Stimulated activated CD4-positive, alpha-beta T cell treated with anti-CD3 and anti-CD28 coated beads, Interleukin-4, amount 100 ng/mL, for 1 hour (primary cell): ENCODE measurements around the gene GPA33.

ENCODE experiments used
- DNase-seq: peaks from one replicate; pipeline ENCODE4 v3.0.0-alpha.2; 2020

Gene GPA33

GRCh38 chr1:167117225-167117624, 27.0 kb upstream of the GPA33 start:
- DNase-seq, result no peak

- DNase-seq, result no peak
Observed at GRCh38 chr1:167116174-167116573, 26.0 kb upstream of the GPA33 start.

- DNase-seq, result no peak
Observed at GRCh38 chr1:167115655-167116054, 25.5 kb upstream of the GPA33 start.

GRCh38 chr1:167114725-167115124, 24.5 kb upstream of the GPA33 start:
- no peak for DNase-seq

GRCh38 chr1:167111868-167112709, 21.9 kb upstream of the GPA33 start:
- DNase-seq, result no peak

GRCh38 chr1:167110586-167110985, 20.4 kb upstream of the GPA33 start:
- DNase-seq, result no peak

GRCh38 chr1:167109125-167109524, 18.9 kb upstream of the GPA33 start:
- DNase-seq, result no peak

GRCh38 chr1:167107456-167107855, 17.3 kb upstream of the GPA33 start:
- no peak for DNase-seq

- DNase-seq, result no peak
Observed at GRCh38 chr1:167106119-167106461, 15.9 kb upstream of the GPA33 start.

GRCh38 chr1:167105271-167106118, 15.3 kb upstream of the GPA33 start:
- DNase-seq, result no peak

- DNase-seq, result no peak
Observed at GRCh38 chr1:167104256-167104633, 14.1 kb upstream of the GPA33 start.

- no peak for DNase-seq
Observed at GRCh38 chr1:167102906-167103573, 12.9 kb upstream of the GPA33 start.

- DNase-seq, result no peak
Observed at GRCh38 chr1:167101754-167102153, 11.6 kb upstream of the GPA33 start.

GRCh38 chr1:167100730-167101129, 10.6 kb upstream of the GPA33 start:
- no peak for DNase-seq

- DNase-seq, result no peak
Observed at GRCh38 chr1:167099851-167100250, 9.7 kb upstream of the GPA33 start.

GRCh38 chr1:167095368-167095767, 5.2 kb upstream of the GPA33 start:
- DNase-seq, result no peak

- DNase-seq, result no peak
Observed at GRCh38 chr1:167094690-167095089, 4.5 kb upstream of the GPA33 start.

GRCh38 chr1:167093846-167094516, 3.8 kb upstream of the GPA33 start, which contains the start of gene STYXL2:
TSS of gene STYXL2 (plus strand) at chr1:167094075. CDS start at chr1:167094850, 775 bp downstream.
- DNase-seq, result no peak

- DNase-seq, result no peak
Observed at GRCh38 chr1:167092653-167093052, 2.5 kb upstream of the GPA33 start.

- DNase-seq, result no peak
Observed at GRCh38 chr1:167089939-167090313, 251 bp downstream of the GPA33 start.

GRCh38 chr1:167088746-167089417, 1.3 kb downstream of the GPA33 start:
- no peak for DNase-seq

- no peak for DNase-seq
Observed at GRCh38 chr1:167086768-167087167, 3.4 kb downstream of the GPA33 start.
